ENCODE data around the gene YWHAE. TPM values are rescaled to one million over a fixed set of nuclear protein-coding genes. Genes with fewer than 3 reads are reported as not detected.

Gene YWHAE
- total and polyA plus RNA-seq, 10 of the 15 experiments (the other 5 are each of a cell fraction or from before 2014, with no cell fraction given), result 189 to 651 (median 469) TPM

GRCh38 chr17:1298606-1299005, 101.4 kb downstream of the YWHAE start (continued):
- no peak for TF ChIP-seq BMI1 (IDR thresholded peaks at IDR 0.05; ENCODE audit: borderline replicate concordance)
- TF ChIP-seq SIN3A (IDR thresholded peaks at IDR 0.05; ENCODE audit: low read depth, low read length), result no peak
- TF ChIP-seq ATF3 (IDR thresholded peaks at IDR 0.05; ENCODE audit: borderline replicate concordance, extremely low read depth, low read depth, low read length), result no peak
- TF ChIP-seq FOS (IDR thresholded peaks at IDR 0.05; ENCODE audit: borderline replicate concordance, extremely low read depth, insufficient read length), result no peak
- TF ChIP-seq PKNOX1 (IDR thresholded peaks at IDR 0.05), result no peak
- TF ChIP-seq CBX3 (IDR thresholded peaks at IDR 0.05; ENCODE audit: borderline replicate concordance, low read depth), result no peak
- TF ChIP-seq NKRF (conservative IDR thresholded peaks at IDR 0.05), result no peak

Small RNAs within 50 kb of the gene (small RNA-seq; reads per million reads assigned to genes)
- gene AC032044.2, result not detected

Other genes with a start within 250 kb of the YWHAE start
Only the 7 nearest of the 10 such genes appear.
- gene ABR, start 220.2 kb downstream of the YWHAE start, total RNA-seq (2014; rRNA removed), result 35.6 and 49.4 TPM in 2 replicates
- gene ABR, start 220.2 kb downstream of the YWHAE start, total RNA-seq (2014; rRNA removed; fragmentation: Illumina TruSeq; extraction: Trizol), result 20.8 and 24.4 TPM in 2 replicates
- 101 and 112 TPM in 2 replicates for gene ABR, start 220.2 kb downstream of the YWHAE start, total RNA-seq (2021)
- gene ABR, start 220.2 kb downstream of the YWHAE start, polyA plus RNA-seq (2011; rRNA removed), result 17.6 and 41.4 TPM in 2 replicates
- gene ABR, start 220.2 kb downstream of the YWHAE start, polyA plus RNA-seq (2014; fragmentation: Illumina TruSeq; extraction: Trizol), result 39.5 and 40.5 TPM in 2 replicates
- 1 to 10 TPM; 1.4 to 2.5 TPM for gene ABR, start 220.2 kb downstream of the YWHAE start, polyA plus RNA-seq (2014; fragmentation: Nextera tagmentation; extraction: Ambion mirVana)
- gene ABR, start 220.2 kb downstream of the YWHAE start, polyA plus RNA-seq (2014; rRNA removed), result 38.6 and 53.1 TPM in 2 replicates
- 10 to 100 TPM; 16.5 to 21.4 TPM for gene ABR, start 220.2 kb downstream of the YWHAE start, polyA plus RNA-seq (2016; fragmentation: Nextera tagmentation; extraction: Ambion mirVana)
- not detected in 2 replicates for gene BHLHA9, start 129.8 kb downstream of the YWHAE start, total RNA-seq (2014; rRNA removed)
- not detected in 2 replicates for gene BHLHA9, start 129.8 kb downstream of the YWHAE start, total RNA-seq (2014; rRNA removed; fragmentation: Illumina TruSeq; extraction: Trizol)
- gene BHLHA9, start 129.8 kb downstream of the YWHAE start, total RNA-seq (2021), result not detected in 2 replicates
- not detected in 2 replicates for gene BHLHA9, start 129.8 kb downstream of the YWHAE start, polyA plus RNA-seq (2011; rRNA removed)
- gene BHLHA9, start 129.8 kb downstream of the YWHAE start, polyA plus RNA-seq (2014; fragmentation: Illumina TruSeq; extraction: Trizol), result not detected in 2 replicates
- not detected for gene BHLHA9, start 129.8 kb downstream of the YWHAE start, polyA plus RNA-seq (2014; fragmentation: Nextera tagmentation; extraction: Ambion mirVana)
- not detected in 2 replicates for gene BHLHA9, start 129.8 kb downstream of the YWHAE start, polyA plus RNA-seq (2014; rRNA removed)
- not detected for gene BHLHA9, start 129.8 kb downstream of the YWHAE start, polyA plus RNA-seq (2016; fragmentation: Nextera tagmentation; extraction: Ambion mirVana)
- gene TRARG1, start 120.6 kb downstream of the YWHAE start, total RNA-seq (2014; rRNA removed), result not detected in 2 replicates
- gene TRARG1, start 120.6 kb downstream of the YWHAE start, total RNA-seq (2014; rRNA removed; fragmentation: Illumina TruSeq; extraction: Trizol), result not detected in 2 replicates
- gene TRARG1, start 120.6 kb downstream of the YWHAE start, total RNA-seq (2021), result not detected in 2 replicates
- gene TRARG1, start 120.6 kb downstream of the YWHAE start, polyA plus RNA-seq (2011; rRNA removed), result not detected in 2 replicates
- not detected in 2 replicates for gene TRARG1, start 120.6 kb downstream of the YWHAE start, polyA plus RNA-seq (2014; fragmentation: Illumina TruSeq; extraction: Trizol)
- not detected for gene TRARG1, start 120.6 kb downstream of the YWHAE start, polyA plus RNA-seq (2014; fragmentation: Nextera tagmentation; extraction: Ambion mirVana)
- gene TRARG1, start 120.6 kb downstream of the YWHAE start, polyA plus RNA-seq (2014; rRNA removed), result not detected in 2 replicates
- gene TRARG1, start 120.6 kb downstream of the YWHAE start, polyA plus RNA-seq (2016; fragmentation: Nextera tagmentation; extraction: Ambion mirVana), result not detected
- 21.2 and 24.0 TPM in 2 replicates for gene CRK, start 56.0 kb upstream of the YWHAE start, total RNA-seq (2014; rRNA removed)
- gene CRK, start 56.0 kb upstream of the YWHAE start, total RNA-seq (2014; rRNA removed; fragmentation: Illumina TruSeq; extraction: Trizol), result 20.6 and 21.3 TPM in 2 replicates
- gene CRK, start 56.0 kb upstream of the YWHAE start, total RNA-seq (2021), result 20.4 and 21.1 TPM in 2 replicates
- 23.8 and 26.8 TPM in 2 replicates for gene CRK, start 56.0 kb upstream of the YWHAE start, polyA plus RNA-seq (2011; rRNA removed)
- gene CRK, start 56.0 kb upstream of the YWHAE start, polyA plus RNA-seq (2014; fragmentation: Illumina TruSeq; extraction: Trizol), result 19.9 and 21.8 TPM in 2 replicates
- 10 to 100 TPM; 11.1 to 11.3 TPM for gene CRK, start 56.0 kb upstream of the YWHAE start, polyA plus RNA-seq (2014; fragmentation: Nextera tagmentation; extraction: Ambion mirVana)
- gene CRK, start 56.0 kb upstream of the YWHAE start, polyA plus RNA-seq (2014; rRNA removed), result 18.3 and 19.7 TPM in 2 replicates
- 10 to 100 TPM; 17.7 to 21.7 TPM for gene CRK, start 56.0 kb upstream of the YWHAE start, polyA plus RNA-seq (2016; fragmentation: Nextera tagmentation; extraction: Ambion mirVana)
- gene MYO1C, start 92.5 kb upstream of the YWHAE start, total RNA-seq (2014; rRNA removed), result 32.4 and 40.4 TPM in 2 replicates
- gene MYO1C, start 92.5 kb upstream of the YWHAE start, total RNA-seq (2014; rRNA removed; fragmentation: Illumina TruSeq; extraction: Trizol), result 23.7 and 26.1 TPM in 2 replicates
- gene MYO1C, start 92.5 kb upstream of the YWHAE start, total RNA-seq (2021), result 92.0 and 93.4 TPM in 2 replicates
- gene MYO1C, start 92.5 kb upstream of the YWHAE start, polyA plus RNA-seq (2011; rRNA removed), result 26.0 and 54.0 TPM in 2 replicates
- 26.3 and 39.5 TPM in 2 replicates for gene MYO1C, start 92.5 kb upstream of the YWHAE start, polyA plus RNA-seq (2014; fragmentation: Illumina TruSeq; extraction: Trizol)
- gene MYO1C, start 92.5 kb upstream of the YWHAE start, polyA plus RNA-seq (2014; fragmentation: Nextera tagmentation; extraction: Ambion mirVana), result 1 to 10 TPM; 1.2 to 3.6 TPM
- 51.1 and 59.3 TPM in 2 replicates for gene MYO1C, start 92.5 kb upstream of the YWHAE start, polyA plus RNA-seq (2014; rRNA removed)
- gene MYO1C, start 92.5 kb upstream of the YWHAE start, polyA plus RNA-seq (2016; fragmentation: Nextera tagmentation; extraction: Ambion mirVana), result 10 to 100 TPM; 32.1 to 33.6 TPM
- gene INPP5K, start 116.4 kb upstream of the YWHAE start, total RNA-seq (2014; rRNA removed), result 28.9 and 33.9 TPM in 2 replicates
- 11.1 and 11.7 TPM in 2 replicates for gene INPP5K, start 116.4 kb upstream of the YWHAE start, total RNA-seq (2014; rRNA removed; fragmentation: Illumina TruSeq; extraction: Trizol)
- gene INPP5K, start 116.4 kb upstream of the YWHAE start, total RNA-seq (2021), result 20.5 and 23.1 TPM in 2 replicates
- 22.4 and 29.0 TPM in 2 replicates for gene INPP5K, start 116.4 kb upstream of the YWHAE start, polyA plus RNA-seq (2011; rRNA removed)
- 16.3 and 16.4 TPM in 2 replicates for gene INPP5K, start 116.4 kb upstream of the YWHAE start, polyA plus RNA-seq (2014; fragmentation: Illumina TruSeq; extraction: Trizol)
- 1 to 10 TPM in 1 of 2 experiments, under 1 TPM in 1; 0.58 to 1.5 TPM for gene INPP5K, start 116.4 kb upstream of the YWHAE start, polyA plus RNA-seq (2014; fragmentation: Nextera tagmentation; extraction: Ambion mirVana)
- 38.9 and 41.2 TPM in 2 replicates for gene INPP5K, start 116.4 kb upstream of the YWHAE start, polyA plus RNA-seq (2014; rRNA removed)
- 10 to 100 TPM; 23.6 to 26.7 TPM for gene INPP5K, start 116.4 kb upstream of the YWHAE start, polyA plus RNA-seq (2016; fragmentation: Nextera tagmentation; extraction: Ambion mirVana)
- gene PITPNA, start 162.6 kb upstream of the YWHAE start, total RNA-seq (2014; rRNA removed), result 24.6 and 24.8 TPM in 2 replicates
- gene PITPNA, start 162.6 kb upstream of the YWHAE start, total RNA-seq (2014; rRNA removed; fragmentation: Illumina TruSeq; extraction: Trizol), result 19.7 and 21.0 TPM in 2 replicates
- 62.8 and 65.4 TPM in 2 replicates for gene PITPNA, start 162.6 kb upstream of the YWHAE start, total RNA-seq (2021)
- 45.6 and 58.4 TPM in 2 replicates for gene PITPNA, start 162.6 kb upstream of the YWHAE start, polyA plus RNA-seq (2011; rRNA removed)
- 67.3 and 88.1 TPM in 2 replicates for gene PITPNA, start 162.6 kb upstream of the YWHAE start, polyA plus RNA-seq (2014; fragmentation: Illumina TruSeq; extraction: Trizol)
- gene PITPNA, start 162.6 kb upstream of the YWHAE start, polyA plus RNA-seq (2014; fragmentation: Nextera tagmentation; extraction: Ambion mirVana), result 10 to 100 TPM; 11.0 to 14.6 TPM
- 50.4 and 51.8 TPM in 2 replicates for gene PITPNA, start 162.6 kb upstream of the YWHAE start, polyA plus RNA-seq (2014; rRNA removed)
- 10 to 100 TPM in 1 of 2 experiments, 1 to 10 TPM in 1; 5.2 to 41.7 TPM for gene PITPNA, start 162.6 kb upstream of the YWHAE start, polyA plus RNA-seq (2016; fragmentation: Nextera tagmentation; extraction: Ambion mirVana)

Measured in GM12878 (cell line).